GM12878 (cell line): ENCODE data around the gene VANGL2. TPM values are rescaled to one million over a fixed set of nuclear protein-coding genes. Genes with fewer than 3 reads are reported as not detected.

Experiments used
- ATAC-seq: fragments of 200-7000 bp; cut with Tn5 transposase; 3 replicates; pipeline ENCODE4 v1.9.1; 2020; ENCODE audit warnings: mild to moderate bottlenecking, moderate library complexity
- BruUV-seq: library from RNA; stranded (reverse); fragments of 400-500 nt; replicated peaks from 2 replicates; lab custom pipeline; 2021; lab: Mats Ljungman, UMichigan
- CTCF ChIA-PET: fragments of 300-600 bp; sonication (Branson Sonifier 250); formaldehyde crosslinking; extraction: SDS; loops from one replicate; lab custom pipeline; 2021; ENCODE audit warnings: inconsistent platforms; lab: Yijun Ruan, JAX
- POLR2A ChIA-PET: fragments of 350-600 bp; formaldehyde crosslinking; extraction: SDS; loops from one replicate; lab custom pipeline; 2021; ENCODE audit warnings: inconsistent platforms; lab: Charles Lee
- RAD21 ChIA-PET: fragments of 300-600 bp; sonication (Branson Sonifier 250); formaldehyde crosslinking; loops from one replicate; lab custom pipeline; 2023; ENCODE audit warnings: antibody characterized with exemption; ENCODE audit not compliant: unreplicated experiment; lab: Charles Lee
- SMC1A ChIA-PET: fragments of 300-600 bp; sonication (Branson Sonifier 250); formaldehyde crosslinking; loops from one replicate; lab custom pipeline; 2023; ENCODE audit not compliant: unreplicated experiment, uncharacterized antibody; lab: Charles Lee
- DNase-seq: peaks from one replicate; pipeline ENCODE4 v3.0.0-alpha.2; 2011; ENCODE audit warnings: low read depth, low spot score
- FAIRE-seq: peaks from 3 replicates; lab custom pipeline; 2011; peaks lifted over from hg19 to GRCh38; lab: Jason Lieb, UNC
- H2AFZ ChIP-seq: 2 replicates; pipeline ENCODE4 v1.6.0; 2011; ENCODE audit warnings: low read depth, low read length, control low read depth; ENCODE audit not compliant: control insufficient read depth
- H3K27ac ChIP-seq: 2 replicates; pipeline ENCODE4 v1.5.1; 2011; ENCODE audit warnings: control low read depth; ENCODE audit not compliant: control insufficient read depth, insufficient read depth
- H3K27me3 ChIP-seq, 2 experiments: replicated peaks in 1 of 2; 2 replicates each; pipeline versions ENCODE4 v1.6.0 to v1.6.1; 2011; ENCODE audit warnings: low read length in 1 of 2; ENCODE audit not compliant: control insufficient read depth in 2 of 2, insufficient read depth in 2 of 2
- H3K36me3 ChIP-seq, 2 experiments: 2 replicates each; pipeline ENCODE4 v1.5.1; 2011; ENCODE audit warnings: low read length in 1 of 2; ENCODE audit not compliant: control insufficient read depth in 2 of 2, insufficient read depth in 2 of 2
- H3K4me1 ChIP-seq: 2 replicates; pipeline ENCODE4 v1.6.1; 2011; ENCODE audit warnings: mild to moderate bottlenecking, low read length, moderate library complexity, mixed read lengths; ENCODE audit not compliant: control insufficient read depth, insufficient read depth
- H3K4me2 ChIP-seq: 2 replicates; pipeline ENCODE4 v1.6.0; 2011; ENCODE audit warnings: control low read depth; ENCODE audit not compliant: control insufficient read depth, insufficient read depth
- H3K4me3 ChIP-seq: fragments of 200-600 bp; sonication (generic); 2 replicates; pipeline ENCODE4 v1.5.1; 2016
- H3K79me2 ChIP-seq: 2 replicates; pipeline ENCODE4 v1.6.0; 2011; ENCODE audit warnings: low read length; ENCODE audit not compliant: control insufficient read depth, insufficient read depth
- H3K9ac ChIP-seq: 2 replicates; pipeline ENCODE4 v1.8.0; 2011; ENCODE audit warnings: low read length, control low read depth, mixed read lengths; ENCODE audit not compliant: control insufficient read depth, insufficient read depth
- H3K9me3 ChIP-seq: replicated peaks from 3 replicates; pipeline ENCODE4 v1.5.1; 2011; ENCODE audit warnings: mild to moderate bottlenecking, low read length; ENCODE audit not compliant: control insufficient read depth, insufficient read depth
- H4K20me1 ChIP-seq: 2 replicates; pipeline ENCODE4 v1.6.0; 2011; ENCODE audit not compliant: control insufficient read depth, insufficient read depth
- BACH1 ChIP-seq: fragments of 450-650 bp; IDR thresholded peaks from 2 replicates; pipeline ENCODE4 v1.6.1; 2017; ENCODE audit warnings: mild to moderate bottlenecking, borderline replicate concordance
- BMI1 ChIP-seq: fragments of 450-650 bp; IDR thresholded peaks from 2 replicates; pipeline ENCODE4 v1.6.1; 2016; ENCODE audit warnings: mild to moderate bottlenecking, moderate library complexity, borderline replicate concordance
- CBX5 ChIP-seq: sonication (generic); IDR thresholded peaks from 2 replicates; pipeline ENCODE4 v1.6.1; 2016; ENCODE audit warnings: low read depth, moderate library complexity, mild to moderate bottlenecking, inconsistent platforms
- CEBPB ChIP-seq, 2 experiments: fragments of 150-350 bp in 1 of 2; IDR thresholded peaks; 2 replicates each; pipeline ENCODE4 v1.6.1; 2012 to 2014; ENCODE audit warnings: low read depth in 2 of 2, low read length in 2 of 2, borderline replicate concordance in 1 of 2, inconsistent platforms in 1 of 2
- DPF2 ChIP-seq: fragments of 450-650 bp; IDR thresholded peaks from 2 replicates; pipeline ENCODE4 v1.6.1; 2017; ENCODE audit warnings: mild to moderate bottlenecking
- EED ChIP-seq: sonication (generic); IDR thresholded peaks from 2 replicates; pipeline ENCODE4 v1.6.1; 2016; ENCODE audit warnings: antibody characterized with exemption, low read depth
- HDGF ChIP-seq: fragments of 450-650 bp; IDR thresholded peaks from 2 replicates; pipeline ENCODE4 v1.6.1; 2016; ENCODE audit warnings: antibody characterized with exemption
- IKZF1 ChIP-seq: fragments of 450-650 bp; conservative IDR thresholded peaks from 2 replicates; pipeline ENCODE4 v1.6.1; 2017; ENCODE audit warnings: antibody characterized with exemption, mild to moderate bottlenecking
- MEF2B ChIP-seq: fragments of 450-650 bp; IDR thresholded peaks from 2 replicates; pipeline ENCODE4 v1.6.1; 2018; ENCODE audit warnings: mild to moderate bottlenecking, moderate library complexity; ENCODE audit not compliant: partially characterized antibody, poor library complexity, severe bottlenecking
- MTA2 ChIP-seq: fragments of 450-650 bp; IDR thresholded peaks from 2 replicates; pipeline ENCODE4 v1.6.1; 2016; ENCODE audit warnings: low read depth, mild to moderate bottlenecking, moderate library complexity
- PKNOX1 ChIP-seq: fragments of 450-650 bp; IDR thresholded peaks from 2 replicates; pipeline ENCODE4 v1.6.1; 2016; ENCODE audit warnings: mild to moderate bottlenecking
- POLR2A ChIP-seq: IDR thresholded peaks from 2 replicates; pipeline ENCODE4 v1.6.1; 2011; ENCODE audit warnings: low read depth, mild to moderate bottlenecking, low read length
- POU2F2 ChIP-seq: IDR thresholded peaks from 3 replicates; pipeline ENCODE4 v1.6.1; 2011; ENCODE audit warnings: low read depth, mild to moderate bottlenecking, low read length, borderline replicate concordance
- RELB ChIP-seq: fragments of 450-650 bp; IDR thresholded peaks from 2 replicates; pipeline ENCODE4 v1.6.1; 2017; ENCODE audit warnings: low read depth, mild to moderate bottlenecking, moderate library complexity
- RFX5 ChIP-seq: IDR thresholded peaks from 2 replicates; pipeline ENCODE4 v1.6.1; 2011; ENCODE audit warnings: low read depth, low read length, improper control_type of control experiment
- SIX5 ChIP-seq: IDR thresholded peaks from 2 replicates; pipeline ENCODE4 v1.6.1; 2011; ENCODE audit warnings: mild to moderate bottlenecking, low read depth, low read length, moderate library complexity; ENCODE audit not compliant: severe bottlenecking
- YBX1 ChIP-seq: fragments of 450-650 bp; IDR thresholded peaks from 2 replicates; pipeline ENCODE4 v1.6.1; 2016; ENCODE audit warnings: antibody characterized with exemption
- ZNF24 ChIP-seq: fragments of 450-650 bp; IDR thresholded peaks from 2 replicates; pipeline ENCODE4 v1.6.1; 2017; ENCODE audit warnings: antibody characterized with exemption, mild to moderate bottlenecking
- ZZZ3 ChIP-seq: IDR thresholded peaks from 2 replicates; pipeline ENCODE4 v1.6.1; 2011; ENCODE audit warnings: low read depth; ENCODE audit not compliant: control insufficient read depth, insufficient read length
- in situ Hi-C: fragments of 300-500 bp; cut with MboI; formaldehyde crosslinking; loops from 9 replicates; pipeline ENCODE4 v1.14.3; 2018; ENCODE audit warnings: mixed read lengths
- intact Hi-C: fragments of 100-400 bp; cut with micrococcal nuclease; formaldehyde crosslinking; loops from one replicate; pipeline ENCODE4 v1.14.2; 2022; ENCODE audit not compliant: unreplicated experiment
- polyA plus RNA-seq, 11 experiments: library from polyadenylated mRNA; depleted of rRNA in 4 of 11; unstranded in 6 of 11; stranded (reverse) in 5 of 11; fragments of >200 nt; fragmentation: Nextera tagmentation in 4 of 11; fragmentation: Illumina TruSeq in 1 of 11; extraction: Ambion mirVana in 4 of 11; extraction: Trizol in 1 of 11; gene quantifications; 1 replicate in 1 of 11; 2 replicates in 10 of 11; pipeline versions ENCODE4 v1.2.1 to v1.2.3, GENCODE V29; 2011 to 2016; ENCODE audit warnings: inconsistent platforms in 2 of 11, missing spikeins in 2 of 11, low read depth in 1 of 11
- total RNA-seq, 4 experiments: library from RNA; depleted of rRNA in 3 of 4; stranded (reverse); fragments of >200 nt in 3 of 4; fragmentation: Illumina TruSeq in 1 of 4; extraction: Trizol in 1 of 4; gene quantifications; 2 replicates each; pipeline versions ENCODE4 v1.2.1 to v1.2.3, GENCODE V29; 2013 to 2021
- TF ChIP-seq, protein P1 (sequence below): fragments of 450-650 bp; formaldehyde crosslinking; IDR thresholded peaks from 2 replicates; pipeline ENCODE4 v1.5.0; 2022; ENCODE audit warnings: mild to moderate bottlenecking, missing genetic modification characterization

The VANGL2 gene
- total and polyA plus RNA-seq, 10 of the 15 experiments (the other 5 are each of a cell fraction or from before 2014, with no cell fraction given): 0.10 to 5.0 (median 0.27) TPM

- FAIRE-seq (peak; percentile 91), ATAC-seq (peak; percentile 71), DNase-seq (peak; percentile 92)
- Histone ChIP-seq H3K9me3 (peaks cover 14% of the 10 kb centered on the region; the same call in 2 of the 3 replicates), H3K27ac (peak overlapping the region; percentile 100), H3K79me2 (no peaks in the 10 kb centered on the region), H3K4me2 (peak overlapping the region; percentile 75), H4K20me1 (no peaks in the 10 kb centered on the region), H3K27me3 (no peaks in the 10 kb centered on the region), H2AFZ (no peak overlapping the region; the same call in 1 of the 2 replicates), H3K36me3 (no peaks in the 10 kb centered on the region), H3K9ac (peak overlapping the region; percentile 45), H3K4me1 (peaks cover 59% of the 10 kb centered on the region), H3K4me3 (0 out of 2 replicates have a peak overlapping the region, but pooled peaks have one; percentile 6)
- in situ Hi-C loops: loop anchor here (5.0 kb wide), 1 partner anchor 115 kb away; no protein-coding TSS in a partner anchor
- POLR2A ChIA-PET: interaction anchor here (0.6 to 5.3 kb wide), 15 partner anchors 11 to 251 kb away, joined by 3 to 61 read pairs (median 5); partner anchors contain the start of gene CD84
- CTCF ChIA-PET: interaction anchor here (0.6 to 6.1 kb wide), 7 partner anchors 13 to 175 kb away, joined by 3 to 204 read pairs (median 4); no protein-coding TSS in a partner anchor
- RAD21 ChIA-PET: interaction anchor here (0.7 to 6.1 kb wide), 16 partner anchors 11 to 276 kb away, joined by 3 to 156 read pairs (median 10); partner anchors contain the start of genes CD84, SLAMF1 and SLAMF6
- SMC1A ChIA-PET: interaction anchor here (0.5 to 6.1 kb wide), 31 partner anchors 10 to 280 kb away, joined by 3 to 172 read pairs (median 4); partner anchors contain the start of gene SLAMF6
- no TSS peak for BruUV-seq
- intact Hi-C loops: loop anchor here (1.0 to 5.0 kb wide), 2 partner anchors 21 to 40 kb away; no protein-coding TSS in a partner anchor
- TF ChIP-seq RELB: peak; percentile 82; the same call in 1 of the 2 replicates
- peak; percentile 84 for TF ChIP-seq IKZF1
- no peak for TF ChIP-seq ZZZ3
- TF ChIP-seq YBX1: no peak
- TF ChIP-seq ZNF24: peak; percentile 83
- peak; percentile 11 for TF ChIP-seq SIX5
- no peak for TF ChIP-seq CEBPB (IDR thresholded peaks at IDR 0.05; ENCODE audit: borderline replicate concordance in 1 of 2, low read depth in 2 of 2, low read length in 2 of 2)
- peak; percentile 93 for TF ChIP-seq PKNOX1
- no peak for TF ChIP-seq RFX5
- TF ChIP-seq, protein P1, sequence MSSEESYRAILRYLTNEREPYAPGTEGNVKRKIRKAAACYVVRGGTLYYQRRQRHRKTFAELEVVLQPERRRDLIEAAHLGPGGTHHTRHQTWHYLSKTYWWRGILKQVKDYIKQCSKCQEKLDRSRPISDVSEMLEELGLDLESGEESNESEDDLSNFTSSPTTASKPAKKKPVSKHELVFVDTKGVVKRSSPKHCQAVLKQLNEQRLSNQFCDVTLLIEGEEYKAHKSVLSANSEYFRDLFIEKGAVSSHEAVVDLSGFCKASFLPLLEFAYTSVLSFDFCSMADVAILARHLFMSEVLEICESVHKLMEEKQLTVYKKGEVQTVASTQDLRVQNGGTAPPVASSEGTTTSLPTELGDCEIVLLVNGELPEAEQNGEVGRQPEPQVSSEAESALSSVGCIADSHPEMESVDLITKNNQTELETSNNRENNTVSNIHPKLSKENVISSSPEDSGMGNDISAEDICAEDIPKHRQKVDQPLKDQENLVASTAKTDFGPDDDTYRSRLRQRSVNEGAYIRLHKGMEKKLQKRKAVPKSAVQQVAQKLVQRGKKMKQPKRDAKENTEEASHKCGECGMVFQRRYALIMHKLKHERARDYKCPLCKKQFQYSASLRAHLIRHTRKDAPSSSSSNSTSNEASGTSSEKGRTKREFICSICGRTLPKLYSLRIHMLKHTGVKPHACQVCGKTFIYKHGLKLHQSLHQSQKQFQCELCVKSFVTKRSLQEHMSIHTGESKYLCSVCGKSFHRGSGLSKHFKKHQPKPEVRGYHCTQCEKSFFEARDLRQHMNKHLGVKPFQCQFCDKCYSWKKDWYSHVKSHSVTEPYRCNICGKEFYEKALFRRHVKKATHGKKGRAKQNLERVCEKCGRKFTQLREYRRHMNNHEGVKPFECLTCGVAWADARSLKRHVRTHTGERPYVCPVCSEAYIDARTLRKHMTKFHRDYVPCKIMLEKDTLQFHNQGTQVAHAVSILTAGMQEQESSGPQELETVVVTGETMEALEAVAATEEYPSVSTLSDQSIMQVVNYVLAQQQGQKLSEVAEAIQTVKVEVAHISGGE (CRISPR knock-in tag): no peak
- peak; percentile 56 for TF ChIP-seq MEF2B
- TF ChIP-seq POU2F2: peak; percentile 99
- peak; percentile 73; the same call in 1 of the 2 replicates for TF ChIP-seq DPF2
- peak; percentile 51; the same call in 1 of the 2 replicates for TF ChIP-seq BACH1
- TF ChIP-seq POLR2A: no peak
- TF ChIP-seq EED: peak; percentile 85
- TF ChIP-seq BMI1: 0 out of 2 replicates have a peak, but pooled peaks have one; percentile 37
- no peak for TF ChIP-seq CBX5
- peak; percentile 79 for TF ChIP-seq MTA2
- TF ChIP-seq HDGF: no peak
Observed at GRCh38 chr1:160432371-160432786, 32.0 kb downstream of the VANGL2 start.
